Suprapubic skin (tissue), 4 donors: ENCODE measurements around the gene SLC11A1.

Experiments
- EP300 ChIP-seq: sonication (generic); formaldehyde crosslinking; IDR thresholded peaks from one replicate; pipeline ENCODE4 v1.6.1; 2017; ENCODE audit warnings: antibody characterized with exemption
- POLR2AphosphoS5 ChIP-seq, 3 donors: sonication (generic); formaldehyde crosslinking; IDR thresholded peaks; one replicate each; pipeline ENCODE4 v1.6.1; 2017; ENCODE audit warnings: antibody characterized with exemption in 3 of 3
- TF ChIP-seq, protein P1 (sequence below), 2 donors: fragments of 200-600 bp in 1 of 2; fragments of 450-650 bp in 1 of 2; sonication (generic) in 1 of 2; IDR thresholded peaks; one replicate each; pipeline ENCODE4 v1.5.1; 2016 to 2019; ENCODE audit warnings: antibody characterized with exemption in 2 of 2, mild to moderate bottlenecking in 1 of 2, moderate library complexity in 1 of 2

- TF ChIP-seq, protein P1, sequence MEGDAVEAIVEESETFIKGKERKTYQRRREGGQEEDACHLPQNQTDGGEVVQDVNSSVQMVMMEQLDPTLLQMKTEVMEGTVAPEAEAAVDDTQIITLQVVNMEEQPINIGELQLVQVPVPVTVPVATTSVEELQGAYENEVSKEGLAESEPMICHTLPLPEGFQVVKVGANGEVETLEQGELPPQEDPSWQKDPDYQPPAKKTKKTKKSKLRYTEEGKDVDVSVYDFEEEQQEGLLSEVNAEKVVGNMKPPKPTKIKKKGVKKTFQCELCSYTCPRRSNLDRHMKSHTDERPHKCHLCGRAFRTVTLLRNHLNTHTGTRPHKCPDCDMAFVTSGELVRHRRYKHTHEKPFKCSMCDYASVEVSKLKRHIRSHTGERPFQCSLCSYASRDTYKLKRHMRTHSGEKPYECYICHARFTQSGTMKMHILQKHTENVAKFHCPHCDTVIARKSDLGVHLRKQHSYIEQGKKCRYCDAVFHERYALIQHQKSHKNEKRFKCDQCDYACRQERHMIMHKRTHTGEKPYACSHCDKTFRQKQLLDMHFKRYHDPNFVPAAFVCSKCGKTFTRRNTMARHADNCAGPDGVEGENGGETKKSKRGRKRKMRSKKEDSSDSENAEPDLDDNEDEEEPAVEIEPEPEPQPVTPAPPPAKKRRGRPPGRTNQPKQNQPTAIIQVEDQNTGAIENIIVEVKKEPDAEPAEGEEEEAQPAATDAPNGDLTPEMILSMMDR (IDR thresholded peaks at IDR 0.05) = no peak
- TF ChIP-seq POLR2AphosphoS5 (IDR thresholded peaks at IDR 0.05) = no peak
- TF ChIP-seq EP300 = no peak
These were observed 63.5 kb downstream of the SLC11A1 start for GRCh38 chr2:218445602-218446001.
